ENCODE measurements around the gene FAM167B. TPM values are rescaled to one million over a fixed set of nuclear protein-coding genes. Genes with fewer than 3 reads are reported as not detected.

FAM167B gene
- total RNA-seq, 4 donors from 2014 or later: 1.1 to 1.5 TPM; not detected in 2

DNA sequence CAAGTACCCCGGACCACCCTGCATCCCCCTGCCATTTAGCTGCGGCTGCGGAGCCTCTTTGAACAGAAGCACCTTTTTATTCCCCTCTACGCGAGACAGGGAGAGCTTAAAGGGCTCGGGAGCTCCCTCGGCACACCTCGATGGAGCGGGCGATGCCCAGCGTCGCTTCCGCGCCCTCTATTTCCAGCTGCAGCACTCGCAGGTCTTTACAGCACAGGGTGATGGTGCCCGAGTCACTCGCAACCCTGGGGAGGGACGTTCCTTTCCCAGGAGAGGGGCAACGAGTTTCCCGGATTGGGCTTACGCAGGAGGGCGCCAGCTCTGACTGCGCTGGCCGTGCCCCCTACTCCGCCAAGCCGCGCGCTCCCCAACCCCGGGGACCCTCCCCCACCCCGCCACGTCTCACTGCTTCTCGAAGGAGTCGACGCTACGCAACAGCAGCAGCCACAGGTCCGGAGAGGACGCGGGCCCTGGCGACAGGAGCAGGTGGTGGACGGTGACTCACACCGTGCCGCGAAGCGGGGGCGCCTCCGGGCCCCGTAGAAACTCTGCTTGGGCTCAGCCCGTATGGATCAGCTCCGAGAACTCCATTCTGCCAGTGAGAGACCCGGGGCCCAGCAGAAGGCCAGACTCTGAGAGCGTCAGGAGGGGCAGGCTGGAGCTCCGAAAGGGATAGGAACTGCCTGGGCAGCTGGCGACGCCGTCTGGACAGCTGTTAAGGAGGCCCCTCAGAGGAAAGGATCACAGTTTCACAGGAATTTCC, 5.8 kb upstream of the FAM167B start:
- TF ChIP-seq, protein P1, sequence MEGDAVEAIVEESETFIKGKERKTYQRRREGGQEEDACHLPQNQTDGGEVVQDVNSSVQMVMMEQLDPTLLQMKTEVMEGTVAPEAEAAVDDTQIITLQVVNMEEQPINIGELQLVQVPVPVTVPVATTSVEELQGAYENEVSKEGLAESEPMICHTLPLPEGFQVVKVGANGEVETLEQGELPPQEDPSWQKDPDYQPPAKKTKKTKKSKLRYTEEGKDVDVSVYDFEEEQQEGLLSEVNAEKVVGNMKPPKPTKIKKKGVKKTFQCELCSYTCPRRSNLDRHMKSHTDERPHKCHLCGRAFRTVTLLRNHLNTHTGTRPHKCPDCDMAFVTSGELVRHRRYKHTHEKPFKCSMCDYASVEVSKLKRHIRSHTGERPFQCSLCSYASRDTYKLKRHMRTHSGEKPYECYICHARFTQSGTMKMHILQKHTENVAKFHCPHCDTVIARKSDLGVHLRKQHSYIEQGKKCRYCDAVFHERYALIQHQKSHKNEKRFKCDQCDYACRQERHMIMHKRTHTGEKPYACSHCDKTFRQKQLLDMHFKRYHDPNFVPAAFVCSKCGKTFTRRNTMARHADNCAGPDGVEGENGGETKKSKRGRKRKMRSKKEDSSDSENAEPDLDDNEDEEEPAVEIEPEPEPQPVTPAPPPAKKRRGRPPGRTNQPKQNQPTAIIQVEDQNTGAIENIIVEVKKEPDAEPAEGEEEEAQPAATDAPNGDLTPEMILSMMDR (IDR thresholded peaks at IDR 0.05): no peak
- TF ChIP-seq EP300 (IDR thresholded peaks at IDR 0.05; ENCODE audit: low read depth): no peak
- TF ChIP-seq POLR2AphosphoS5 (IDR thresholded peaks at IDR 0.05): no peak
- TF ChIP-seq POLR2A (IDR thresholded peaks at IDR 0.05): peak; percentile 31
- no peaks in the 10 kb centered on the region for H3K27me3 ChIP-seq
- no peaks in the 10 kb centered on the region for H3K9me3 ChIP-seq
- in situ Hi-C loops (cut with MboI; ENCODE audit: low pct_ligation_motif_present in 1 of 4, low pct_unique_long_range_greater_than_20kb in 1 of 4, low sequenced_read_pairs in 3 of 4) (no loop called here), intact Hi-C loops (cut with DNase I; ENCODE audit: low total_unique reads) (loop anchor here (5.0 kb wide), 1 partner anchor 51 kb away; the partner anchor contains the start of gene HDAC1)
- H3K4me3 ChIP-seq: peak overlapping the region; percentile 57 to 75 (median 64)
- peak overlapping the region; percentile 80 to 94 (median 86) for H3K27ac ChIP-seq
- 3% methylated on average over 29 of the region's 55 CpGs; no CpG with 5 or more reads in 1 of the 2 donors for WGBS, 2 donors (ENCODE audit: low coverage in 1 of 2)
- no peaks in the 10 kb centered on the region for H3K36me3 ChIP-seq
- peaks cover 4 to 26% (median 15%) of the 10 kb centered on the region in 4 donors for H3K4me1 ChIP-seq
- DNase-seq: peak; percentile 73

DNA sequence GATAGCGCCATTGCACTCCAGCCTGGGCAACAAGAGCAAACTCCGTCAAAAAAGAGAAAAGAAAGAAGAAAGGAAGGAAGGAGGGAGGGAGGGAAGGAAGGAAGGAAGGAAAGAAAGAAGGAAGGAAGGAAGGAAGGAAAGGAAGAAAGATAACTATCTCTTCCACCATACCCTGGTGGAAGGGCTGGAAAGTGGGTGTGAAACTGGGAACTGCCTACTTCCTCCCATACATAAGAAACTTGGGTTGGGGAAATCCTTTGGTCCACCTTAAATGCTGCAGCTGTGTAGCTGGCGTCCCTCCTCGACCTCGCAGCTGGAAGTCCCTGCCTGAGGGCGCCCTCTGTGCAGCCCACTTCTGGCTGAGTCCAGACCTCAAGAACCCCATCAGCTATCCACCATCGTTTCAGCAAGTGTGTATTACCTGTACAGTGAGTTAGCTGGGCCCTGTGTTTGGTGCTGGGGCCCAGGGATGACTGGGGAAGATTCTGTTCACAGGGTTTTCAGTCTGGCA, 4.6 kb upstream of the FAM167B start:
- intact Hi-C loops (cut with DNase I; ENCODE audit: low total_unique reads): loop anchor here (5.0 kb wide), 1 partner anchor 50 kb away; the partner anchor contains the start of gene HDAC1
- Histone ChIP-seq H3K27ac (peak overlapping the region in 3 of 4 donors; percentile 29 to 89 (median 82)), H3K36me3 (no peaks in the 10 kb centered on the region), H3K4me1 (peaks cover 4 to 38% (median 18%) of the 10 kb centered on the region in 4 donors), H3K27me3 (no peaks in the 10 kb centered on the region), H3K4me3 (no peak overlapping the region), H3K9me3 (no peaks in the 10 kb centered on the region)
- TF ChIP-seq POLR2A (IDR thresholded peaks at IDR 0.05) (no peak), POLR2AphosphoS5 (IDR thresholded peaks at IDR 0.05) (no peak), EP300 (IDR thresholded peaks at IDR 0.05; ENCODE audit: low read depth) (no peak)
- TF ChIP-seq, protein P1 (IDR thresholded peaks at IDR 0.05): no peak
- peak; percentile 48 for DNase-seq
- 30 to 95% methylated on average over 2 to 7 of the region's 7 CpGs for whole genome bisulfite sequencing, 2 donors (ENCODE audit: low coverage in 1 of 2)
- in situ Hi-C loops (cut with MboI; ENCODE audit: low pct_ligation_motif_present in 1 of 4, low pct_unique_long_range_greater_than_20kb in 1 of 4, low sequenced_read_pairs in 3 of 4): no loop called here

DNA sequence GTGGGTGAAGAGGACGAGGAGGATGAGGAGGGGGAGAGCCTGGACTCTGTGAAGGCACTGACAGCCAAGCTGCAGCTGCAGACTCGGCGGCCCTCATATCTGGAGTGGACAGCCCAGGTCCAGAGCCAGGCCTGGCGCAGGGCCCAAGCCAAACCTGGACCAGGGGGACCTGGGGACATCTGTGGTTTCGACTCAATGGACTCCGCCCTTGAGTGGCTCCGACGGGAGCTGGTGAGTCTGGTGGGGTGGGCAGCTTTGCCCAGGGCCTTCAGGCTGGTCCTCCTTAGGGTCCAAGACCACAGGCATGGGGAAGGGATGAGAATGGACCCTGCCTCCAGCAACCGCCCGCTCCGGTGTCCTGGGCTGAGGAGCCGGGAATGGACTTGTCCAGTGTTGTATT, 430 bp downstream of the FAM167B start:
- Histone ChIP-seq H3K27me3 (no peaks in the 10 kb centered on the region), H3K27ac (peak overlapping the region; percentile 45 to 66 (median 60)), H3K36me3 (no peaks in the 10 kb centered on the region), H3K4me1 (peaks cover 4 to 25% (median 11%) of the 10 kb centered on the region in 4 donors), H3K4me3 (no peak overlapping the region), H3K9me3 (no peaks in the 10 kb centered on the region)
- 82% methylated on average over 10 of the region's 12 CpGs; no CpG with 5 or more reads in 1 of the 2 donors for WGBS, 2 donors (ENCODE audit: low coverage in 1 of 2)
- TF ChIP-seq, protein P1 (IDR thresholded peaks at IDR 0.05): no peak
- TF ChIP-seq POLR2AphosphoS5 (IDR thresholded peaks at IDR 0.05) (no peak), POLR2A (IDR thresholded peaks at IDR 0.05) (no peak), EP300 (IDR thresholded peaks at IDR 0.05; ENCODE audit: low read depth) (no peak)
- intact Hi-C loops (cut with DNase I; ENCODE audit: low total_unique reads): no loop called here
- no peak for DNase-seq
- in situ Hi-C loops (cut with MboI; ENCODE audit: low pct_ligation_motif_present in 1 of 4, low pct_unique_long_range_greater_than_20kb in 1 of 4, low sequenced_read_pairs in 3 of 4): no loop called here

Measured in transverse colon (tissue), 4 donors.